Measurements from ENCODE around the gene PCBP3. TPM values are rescaled to one million over a fixed set of nuclear protein-coding genes. Genes with fewer than 3 reads are reported as not detected.
"Not testable (repeated sequence)": the region's sequence is repeated elsewhere in the genome, so short reads cannot be mapped to it uniquely, and the experiment has no call there.

PCBP3 gene
- total RNA-seq, 1 experiment from 2014 or later, result not detected

GRCh38 chr21:45959182-45959581 lies 315.7 kb downstream of the PCBP3 start:
- no peaks in the 10 kb centered on the region for H3K4me1 ChIP-seq (replicated peaks; ENCODE audit: insufficient read depth)
- POLR2A ChIA-PET (ENCODE audit: unreplicated experiment), result no interaction called here
- no peak for TF ChIP-seq EZH2 (IDR thresholded peaks at IDR 0.05; ENCODE audit: low read depth)
- TF ChIP-seq, protein P1, sequence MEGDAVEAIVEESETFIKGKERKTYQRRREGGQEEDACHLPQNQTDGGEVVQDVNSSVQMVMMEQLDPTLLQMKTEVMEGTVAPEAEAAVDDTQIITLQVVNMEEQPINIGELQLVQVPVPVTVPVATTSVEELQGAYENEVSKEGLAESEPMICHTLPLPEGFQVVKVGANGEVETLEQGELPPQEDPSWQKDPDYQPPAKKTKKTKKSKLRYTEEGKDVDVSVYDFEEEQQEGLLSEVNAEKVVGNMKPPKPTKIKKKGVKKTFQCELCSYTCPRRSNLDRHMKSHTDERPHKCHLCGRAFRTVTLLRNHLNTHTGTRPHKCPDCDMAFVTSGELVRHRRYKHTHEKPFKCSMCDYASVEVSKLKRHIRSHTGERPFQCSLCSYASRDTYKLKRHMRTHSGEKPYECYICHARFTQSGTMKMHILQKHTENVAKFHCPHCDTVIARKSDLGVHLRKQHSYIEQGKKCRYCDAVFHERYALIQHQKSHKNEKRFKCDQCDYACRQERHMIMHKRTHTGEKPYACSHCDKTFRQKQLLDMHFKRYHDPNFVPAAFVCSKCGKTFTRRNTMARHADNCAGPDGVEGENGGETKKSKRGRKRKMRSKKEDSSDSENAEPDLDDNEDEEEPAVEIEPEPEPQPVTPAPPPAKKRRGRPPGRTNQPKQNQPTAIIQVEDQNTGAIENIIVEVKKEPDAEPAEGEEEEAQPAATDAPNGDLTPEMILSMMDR (conservative IDR thresholded peaks at IDR 0.05), result no peak
- no peaks in the 10 kb centered on the region for H3F3A ChIP-seq (ENCODE audit: insufficient read depth, low read depth)
- no peaks in the 10 kb centered on the region for H3K9me3 ChIP-seq (ENCODE audit: insufficient read depth, low read depth)
- no peaks in the 10 kb centered on the region for H3K9me2 ChIP-seq (ENCODE audit: insufficient read depth)
- intact Hi-C loops (cut with micrococcal nuclease; ENCODE audit: unreplicated experiment), result no loop called here
- BruUV-seq (replicated peaks), result no TSS peak
- H3K4me2 ChIP-seq, result no peak overlapping the region
- H3K27ac ChIP-seq, result no peak overlapping the region
- H3K36me3 ChIP-seq (ENCODE audit: low read depth), result no peaks in the 10 kb centered on the region
- H4K20me1 ChIP-seq (ENCODE audit: insufficient read depth), result no peaks in the 10 kb centered on the region
- H2AFZ ChIP-seq, result no peak overlapping the region
- CTCF ChIA-PET, result no interaction called here
- no peaks in the 10 kb centered on the region for H3K79me2 ChIP-seq (ENCODE audit: low read depth)
- H3K27me3 ChIP-seq (ENCODE audit: insufficient read depth, low read depth), result peaks cover 11% of the 10 kb centered on the region; the same call in 1 of the 2 replicates
- H3K4me3 ChIP-seq, result no peak overlapping the region
- DNase-seq, result no peak

DNA sequence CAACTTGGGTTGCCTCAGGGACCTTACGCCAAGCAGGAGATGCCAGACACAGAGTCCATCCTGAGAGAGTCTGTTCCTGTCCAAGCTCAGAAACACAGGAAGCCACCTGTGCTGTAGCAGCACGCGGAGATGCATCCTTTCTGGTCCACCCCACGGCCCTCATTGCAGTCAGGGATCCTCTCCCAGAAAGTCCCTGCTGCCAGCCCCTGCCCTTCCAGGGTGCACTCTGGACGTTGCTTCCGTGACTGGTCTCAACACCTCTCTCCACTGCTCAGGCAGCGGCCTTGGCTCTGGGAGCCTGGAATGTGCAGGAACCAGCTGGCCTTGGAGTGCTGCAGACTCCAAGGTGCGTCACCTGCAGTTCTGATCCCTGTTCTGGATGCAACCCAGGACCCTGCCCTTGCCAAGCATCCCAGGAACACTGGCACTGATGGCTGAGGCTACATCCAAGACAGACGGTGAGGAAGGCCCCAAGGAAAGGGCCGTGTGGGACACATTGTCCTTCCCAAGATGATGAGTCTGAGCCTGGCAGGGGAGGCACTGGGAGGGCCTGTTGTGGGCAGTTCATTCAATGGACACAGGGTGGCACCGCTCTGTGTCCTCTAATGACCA lies 316.4 kb downstream of the PCBP3 start:
- Histone ChIP-seq H4K20me1 (ENCODE audit: insufficient read depth) (no peaks in the 10 kb centered on the region), H3K4me2 (no peak overlapping the region), H3K79me2 (ENCODE audit: low read depth) (no peaks in the 10 kb centered on the region), H3F3A (ENCODE audit: insufficient read depth, low read depth) (no peaks in the 10 kb centered on the region), H3K4me1 (replicated peaks; ENCODE audit: insufficient read depth) (no peaks in the 10 kb centered on the region), H3K4me3 (no peak overlapping the region), H2AFZ (no peak overlapping the region), H3K27ac (no peak overlapping the region), H3K9me2 (ENCODE audit: insufficient read depth) (no peaks in the 10 kb centered on the region), H3K27me3 (ENCODE audit: insufficient read depth, low read depth) (peaks cover 11% of the 10 kb centered on the region; the same call in 1 of the 2 replicates), H3K9me3 (ENCODE audit: insufficient read depth, low read depth) (no peaks in the 10 kb centered on the region), H3K36me3 (ENCODE audit: low read depth) (no peaks in the 10 kb centered on the region)
- ChIA-PET CTCF (no interaction called here), POLR2A (ENCODE audit: unreplicated experiment) (no interaction called here)
- TF ChIP-seq, protein P1 (conservative IDR thresholded peaks at IDR 0.05), result no peak
- no peak for TF ChIP-seq EZH2 (IDR thresholded peaks at IDR 0.05; ENCODE audit: low read depth)
- no peak for DNase-seq
- intact Hi-C loops (cut with micrococcal nuclease; ENCODE audit: unreplicated experiment), result no loop called here
- BruUV-seq (replicated peaks), result no TSS peak

GRCh38 chr21:45961408-45961807 lies 317.9 kb downstream of the PCBP3 start:
- DNase-seq; H3K4me1 ChIP-seq (replicated peaks; ENCODE audit: insufficient read depth); H2AFZ ChIP-seq; H3K36me3 ChIP-seq (ENCODE audit: low read depth); POLR2A ChIA-PET (ENCODE audit: unreplicated experiment); H3K4me3 ChIP-seq; H3K79me2 ChIP-seq (ENCODE audit: low read depth); H3K4me2 ChIP-seq; H3K27ac ChIP-seq; BruUV-seq (replicated peaks); H3F3A ChIP-seq (ENCODE audit: insufficient read depth, low read depth); H3K9me3 ChIP-seq (ENCODE audit: insufficient read depth, low read depth); CTCF ChIA-PET; H4K20me1 ChIP-seq (ENCODE audit: insufficient read depth); intact Hi-C loops (cut with micrococcal nuclease; ENCODE audit: unreplicated experiment); H3K9me2 ChIP-seq (ENCODE audit: insufficient read depth): not testable (repeated sequence)
- H3K27me3 ChIP-seq (ENCODE audit: insufficient read depth, low read depth), result peaks cover 11% of the 10 kb centered on the region; the same call in 1 of the 2 replicates
